Hematopoietic multipotent progenitor cell treated with erythropoietin and hydrocortisone succinate and interleukin-3 and kit ligand, for 17 days (in vitro differentiated cells): ENCODE measurements around the gene SPNS3.

ENCODE experiments used
- DNase-seq: peaks from one replicate; pipeline ENCODE4 v3.0.0-alpha.2; 2015; ENCODE audit warnings: low spot score

Gene SPNS3

GRCh38 chr17:4490109-4490591 is 56.4 kb downstream of the SPNS3 start:
- no peak for DNase-seq

DNA sequence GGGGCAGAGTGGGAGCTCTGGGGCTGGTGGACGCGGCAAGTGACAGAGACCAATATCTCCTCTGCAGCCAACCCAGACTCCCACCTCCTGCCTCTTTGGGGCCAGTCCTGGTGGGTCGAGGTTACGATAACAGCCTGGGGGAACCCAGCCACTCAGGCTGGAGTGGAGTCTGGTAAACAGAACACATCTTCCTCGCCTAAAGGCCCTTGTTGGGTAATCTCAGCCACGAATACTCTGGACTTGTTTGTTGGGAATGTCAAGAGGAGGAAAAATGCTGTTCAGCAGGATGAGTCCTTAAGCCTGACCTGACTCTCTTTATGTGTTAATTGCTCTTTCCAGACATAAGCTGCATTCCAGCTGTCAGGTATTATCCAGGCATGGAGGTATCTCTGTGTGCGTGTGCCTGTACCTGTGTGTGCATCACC is 56.9 kb downstream of the SPNS3 start:
- DNase-seq, result no peak

DNA sequence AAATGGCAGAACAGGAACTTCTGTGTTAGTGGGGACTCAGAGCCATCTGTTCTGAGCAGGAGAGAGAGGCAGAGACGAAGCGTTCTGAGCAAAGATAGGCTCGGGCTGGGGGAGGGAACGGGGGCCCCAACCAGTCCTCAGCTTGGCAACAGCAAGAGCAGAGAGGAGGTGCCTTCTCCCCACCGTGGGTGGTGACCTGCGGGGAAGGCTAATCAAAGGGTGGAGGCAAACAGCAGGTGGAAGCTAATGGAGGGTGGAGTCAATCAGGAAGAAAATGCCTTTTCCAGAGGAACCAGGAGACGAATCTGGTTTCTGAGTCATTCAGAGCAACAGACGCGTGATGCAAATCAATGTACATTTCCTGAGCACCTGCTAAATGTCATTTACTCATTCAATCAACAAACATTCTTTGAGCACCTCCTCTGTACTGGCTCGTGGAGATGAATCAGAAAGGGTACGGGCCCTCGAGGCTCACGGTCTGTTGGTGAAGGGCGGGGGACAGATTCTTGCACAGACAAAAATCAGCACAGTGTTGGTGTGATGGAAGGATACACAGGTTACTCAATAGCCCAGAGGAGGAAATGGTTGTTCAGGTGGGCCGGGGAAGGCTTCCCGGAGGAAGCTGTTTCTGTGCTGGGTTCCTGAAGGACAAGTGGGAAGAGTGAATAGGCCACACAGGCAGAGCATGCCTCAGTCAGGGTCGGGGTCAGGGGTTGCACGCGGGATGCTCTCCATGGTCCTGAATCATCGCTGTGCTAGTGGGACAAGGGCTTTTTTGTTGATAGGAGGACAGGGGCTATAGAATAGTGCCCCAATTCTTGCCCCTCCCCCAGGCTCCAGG is 59.2 kb downstream of the SPNS3 start:
- no peak for DNase-seq

DNA sequence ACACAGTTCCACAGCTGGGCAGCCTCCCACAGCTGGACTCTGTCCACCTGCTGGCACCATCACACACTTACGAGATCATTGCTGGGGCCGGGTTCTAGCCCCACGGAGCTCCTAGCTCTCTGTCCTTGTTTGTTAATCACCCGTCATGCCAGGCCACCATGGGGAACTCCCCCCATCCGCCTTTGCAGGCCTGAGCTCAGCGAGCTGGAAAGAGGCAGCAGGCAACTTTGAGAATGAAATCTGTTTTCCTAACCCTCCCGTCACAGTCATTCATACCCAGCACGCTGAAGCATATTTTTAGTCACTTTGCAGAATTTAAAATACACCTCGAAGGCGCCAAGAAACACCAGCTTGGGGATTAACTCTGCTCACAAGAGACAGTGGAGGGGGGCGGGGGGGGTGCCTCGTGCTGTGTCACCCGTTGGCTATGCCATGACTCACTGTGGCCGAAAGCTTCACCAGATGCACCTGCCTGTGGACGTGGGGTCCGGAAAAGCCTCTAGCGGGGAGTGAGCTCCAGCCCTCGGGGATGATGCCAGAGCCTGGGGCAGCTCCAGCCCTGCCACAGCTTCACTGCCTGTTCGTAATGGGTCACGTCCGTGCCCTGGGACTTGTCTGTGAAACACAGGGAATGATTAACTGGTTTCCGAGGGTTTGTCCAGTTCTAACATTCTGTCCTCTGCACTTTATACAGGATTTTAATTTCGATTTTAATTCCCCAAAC is 63.5 kb downstream of the SPNS3 start:
- no peak for DNase-seq

DNA sequence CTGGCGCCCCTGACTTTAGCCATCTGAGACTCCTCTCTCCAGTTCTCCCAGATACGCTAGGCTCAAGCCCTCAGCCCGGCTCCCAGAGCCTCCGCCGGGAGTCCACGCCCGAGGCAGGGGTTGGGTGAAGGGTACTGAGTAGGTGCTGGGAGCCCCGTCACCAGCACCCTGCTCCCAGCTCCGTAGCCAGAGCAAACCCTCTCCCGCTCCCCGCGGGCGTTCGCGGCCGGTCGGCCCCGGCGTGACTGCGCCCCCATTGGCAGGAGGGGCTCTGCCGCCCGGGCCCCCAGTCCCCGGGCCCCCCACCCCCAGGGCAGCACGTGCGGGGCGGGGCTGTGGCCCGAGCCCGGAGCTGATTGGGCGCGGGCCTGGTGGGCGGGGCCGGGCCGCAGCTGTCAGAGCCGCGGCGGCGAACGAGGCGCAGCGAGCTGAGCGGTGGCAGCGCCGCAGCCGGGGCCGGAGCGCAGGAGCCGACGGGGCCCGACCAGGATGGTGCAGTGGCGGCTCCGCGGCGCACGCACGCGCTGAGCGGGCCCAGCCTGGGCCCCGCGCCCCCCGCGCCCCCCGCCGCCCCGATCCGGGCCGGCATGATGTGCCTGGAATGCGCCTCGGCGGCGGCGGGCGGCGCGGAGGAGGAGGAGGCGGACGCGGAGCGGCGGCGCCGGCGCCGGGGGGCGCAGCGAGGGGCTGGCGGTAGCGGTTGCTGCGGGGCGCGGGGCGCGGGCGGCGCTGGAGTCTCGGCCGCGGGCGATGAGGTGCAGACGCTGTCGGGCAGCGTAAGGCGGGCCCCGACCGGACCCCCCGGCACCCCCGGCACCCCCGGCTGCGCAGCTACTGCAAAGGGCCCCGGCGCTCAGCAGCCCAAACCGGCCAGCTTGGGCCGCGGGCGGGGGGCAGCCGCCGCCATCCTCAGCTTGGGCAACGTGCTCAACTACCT is 65.0 kb downstream of the SPNS3 start, which contains the start of gene SPNS2:
TSS of gene SPNS2 (plus strand) at position 421 of the 937 bp plus-strand sequence. CDS start at position 588, 167 bp downstream.
- DNase-seq, result no peak

GRCh38 chr17:4499431-4500190 is 65.9 kb downstream of the SPNS3 start:
- no peak for DNase-seq

GRCh38 chr17:4500191-4500571 is 66.4 kb downstream of the SPNS3 start:
- DNase-seq, result no peak

- no peak for DNase-seq
Measured at GRCh38 chr17:4501295-4501949, 67.7 kb downstream of the SPNS3 start.

DNA sequence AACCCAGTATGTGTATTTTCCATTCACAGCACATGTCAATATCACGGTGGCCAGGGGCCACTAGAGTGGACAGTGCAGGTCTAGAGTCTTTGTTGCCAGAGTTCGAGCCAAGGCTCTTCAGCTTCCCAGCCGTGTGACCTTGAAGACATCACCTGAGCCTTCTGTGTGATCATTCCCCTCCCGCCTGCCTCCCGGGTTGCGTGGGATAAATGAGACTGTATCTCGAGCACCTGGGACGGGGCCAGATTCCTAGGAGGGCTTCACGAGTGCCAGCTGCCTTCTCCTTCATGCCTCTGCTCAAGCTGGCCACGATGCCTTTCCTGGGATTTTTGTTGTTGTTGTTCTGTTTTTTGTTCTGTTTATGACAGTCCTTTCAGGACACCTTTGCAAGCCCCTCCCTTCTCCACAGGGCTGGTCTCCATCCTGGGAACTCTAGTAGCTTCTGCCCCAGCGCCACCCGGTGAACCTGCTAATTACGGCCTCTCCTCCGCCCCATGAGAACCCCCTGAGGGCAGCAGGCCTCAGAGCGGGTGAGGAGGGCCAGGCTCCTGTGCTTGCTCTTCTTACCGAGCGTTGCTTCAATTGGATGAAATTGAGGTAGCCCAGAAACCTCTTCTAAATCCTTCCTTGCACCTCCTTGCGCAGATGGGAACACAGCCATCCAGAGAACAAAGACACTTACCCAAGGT is 68.9 kb downstream of the SPNS3 start:
- no peak for DNase-seq

DNA sequence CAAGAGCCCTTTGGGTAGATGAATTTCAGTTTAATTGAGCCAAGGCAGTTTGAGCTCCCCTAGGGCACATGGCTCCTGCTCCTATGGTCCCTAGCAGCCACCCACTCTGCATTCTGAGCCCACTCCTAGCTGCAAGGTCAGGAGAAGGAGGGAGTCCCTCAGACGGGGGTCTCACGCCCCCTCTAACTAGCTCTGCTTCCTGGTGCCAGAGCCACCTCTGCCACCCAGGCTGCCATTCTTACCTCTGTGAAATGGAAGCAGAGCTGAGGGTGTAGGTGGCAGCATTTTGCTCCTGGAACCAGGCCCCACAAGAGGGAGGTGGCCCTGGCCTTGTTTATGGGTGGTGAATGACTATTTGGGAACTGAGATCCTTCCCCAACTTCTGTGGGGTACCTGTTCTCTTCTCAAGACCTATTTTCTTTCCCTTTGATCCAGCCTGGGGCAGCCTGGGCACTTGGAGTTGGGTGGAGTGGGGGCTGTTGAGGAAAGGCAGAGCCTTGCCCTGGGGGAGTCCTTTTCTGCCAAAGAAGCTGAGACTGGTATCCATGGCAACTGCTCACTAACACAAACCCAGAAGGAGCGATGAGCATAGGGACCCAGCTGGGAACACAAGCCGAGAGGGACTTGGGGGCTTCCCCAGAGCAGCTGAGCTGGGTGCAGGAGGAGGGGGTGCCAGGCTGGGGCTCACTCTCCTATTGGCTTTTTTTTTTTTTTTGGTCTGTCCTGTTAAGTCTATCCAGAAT is 69.7 kb downstream of the SPNS3 start:
- DNase-seq, result no peak

DNA sequence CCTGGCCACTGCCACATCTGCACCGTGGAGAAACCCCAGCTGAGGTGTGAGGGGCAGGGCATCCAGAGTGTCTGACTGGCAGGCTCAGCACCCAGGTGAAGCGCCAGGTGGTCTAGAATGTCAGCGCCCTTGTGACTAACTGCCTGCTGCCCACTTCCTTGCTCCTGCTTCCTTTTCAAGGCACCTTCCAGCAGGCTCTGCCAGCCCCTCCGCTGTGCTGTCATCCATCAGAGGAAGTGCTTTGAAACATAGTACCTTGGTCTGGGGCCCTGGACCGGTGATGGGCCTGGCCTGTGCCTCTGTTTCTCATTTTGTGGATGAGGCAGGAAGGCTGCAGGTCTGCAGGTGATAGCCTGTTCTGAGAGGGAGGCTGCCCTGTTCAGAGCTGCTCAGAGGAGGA is 70.4 kb downstream of the SPNS3 start:
- DNase-seq, result no peak

GRCh38 chr17:4505187-4505586 is 71.4 kb downstream of the SPNS3 start:
- DNase-seq, result no peak

- DNase-seq, result no peak
Measured at GRCh38 chr17:4506175-4506813, 72.6 kb downstream of the SPNS3 start.

DNA sequence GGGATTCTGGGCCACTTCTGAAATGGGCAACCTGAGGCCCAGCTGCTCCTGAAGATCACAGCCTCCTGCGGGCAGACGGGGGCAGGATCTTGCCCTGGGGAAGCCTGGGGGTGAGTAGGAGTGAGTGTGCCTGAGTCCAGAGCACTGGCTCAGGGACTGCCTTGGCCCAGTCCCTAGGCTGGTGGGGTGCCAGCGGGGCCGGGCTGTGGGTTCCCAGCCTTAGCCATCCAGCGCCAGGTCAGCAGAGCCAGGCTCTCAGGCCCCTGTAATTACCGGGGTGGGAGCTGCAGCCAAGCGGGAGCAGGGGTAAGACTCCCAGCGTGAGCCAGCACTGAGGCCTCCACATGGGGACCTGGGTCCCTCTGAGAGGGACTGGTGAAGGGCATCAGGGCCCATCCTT is 73.2 kb downstream of the SPNS3 start:
- DNase-seq, result no peak

- DNase-seq, result no peak
Measured at GRCh38 chr17:4507361-4508111, 73.8 kb downstream of the SPNS3 start.

DNA sequence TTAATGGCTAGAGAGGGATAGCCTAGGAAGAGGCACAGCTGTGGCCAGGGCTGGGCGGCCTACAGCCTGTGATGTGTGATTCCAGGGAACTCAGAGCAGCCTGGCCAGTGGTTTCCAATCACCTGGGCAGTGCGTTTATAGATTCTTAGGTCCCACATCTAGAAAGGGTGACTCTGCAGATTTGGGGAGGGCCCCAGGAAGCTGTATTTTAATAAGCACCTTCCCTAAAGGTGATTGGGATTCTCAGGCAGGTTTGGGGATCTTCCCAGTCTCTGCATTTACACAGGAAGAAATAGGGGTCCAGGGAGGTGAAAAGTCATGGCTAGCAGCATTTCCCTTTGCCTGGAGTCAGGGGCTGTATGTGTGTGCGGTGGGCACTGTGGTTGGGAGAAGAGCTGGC is 74.5 kb downstream of the SPNS3 start:
- no peak for DNase-seq

- no peak for DNase-seq
Measured at GRCh38 chr17:4509401-4509800, 75.7 kb downstream of the SPNS3 start.

- DNase-seq, result no peak
Measured at GRCh38 chr17:4509923-4510617, 76.3 kb downstream of the SPNS3 start.
